Breast epithelium (tissue), 4 donors: ENCODE data around the gene ZNF787. TPM values are rescaled to one million over a fixed set of nuclear protein-coding genes. Genes with fewer than 3 reads are reported as not detected.

ENCODE experiments used
- DNase-seq, 2 donors: peaks; one replicate each; pipeline ENCODE4 v3.0.0-alpha.2; 2019; ENCODE audit warnings: low spot score in 2 of 2
- H3K27ac ChIP-seq, 2 donors: fragments of 200-600 bp; sonication (generic) in 1 of 2; one replicate each; pipeline ENCODE4 v1.5.1; 2016 to 2019; ENCODE audit warnings: mild to moderate bottlenecking in 1 of 2
- H3K27me3 ChIP-seq, 2 donors: fragments of 200-600 bp; sonication (generic) in 1 of 2; one replicate each; pipeline versions ENCODE4 v1.5.1 to v1.6.0; 2017 to 2019; ENCODE audit warnings: control low read depth in 1 of 2, mild to moderate bottlenecking in 1 of 2
- H3K36me3 ChIP-seq: fragments of 200-600 bp; one replicate; pipeline ENCODE4 v1.5.1; 2019
- H3K4me1 ChIP-seq, 2 donors: fragments of 200-600 bp; sonication (generic); one replicate each; pipeline ENCODE4 v1.5.1; 2016 to 2019; ENCODE audit warnings: control low read depth in 1 of 2
- H3K4me3 ChIP-seq, 3 donors: fragments of 200-600 bp; sonication (generic); 1 replicate in 2 of 3; 2 replicates in 1 of 3; pipeline ENCODE4 v1.5.1; 2016 to 2019; ENCODE audit warnings: mild to moderate bottlenecking in 3 of 3, moderate library complexity in 2 of 3
- H3K9me3 ChIP-seq, 2 donors: fragments of 200-600 bp; sonication (generic) in 1 of 2; one replicate each; pipeline ENCODE4 v1.5.1; 2016 to 2019; ENCODE audit warnings: control low read depth in 1 of 2
- POLR2A ChIP-seq: fragments of 450-650 bp; IDR thresholded peaks from one replicate; pipeline ENCODE4 v1.6.1; 2016; ENCODE audit warnings: antibody characterized with exemption, mild to moderate bottlenecking, moderate library complexity
- POLR2AphosphoS5 ChIP-seq, 3 donors: sonication (generic); formaldehyde crosslinking; IDR thresholded peaks; one replicate each; pipeline ENCODE4 v1.6.1; 2017; ENCODE audit warnings: antibody characterized with exemption in 3 of 3
- intact Hi-C: fragments of 100-400 bp; cut with DNase I; formaldehyde crosslinking; loops from one replicate; pipeline ENCODE4 v1.15.1; 2023; ENCODE audit warnings: low total_unique reads
- total RNA-seq, 3 donors: library from RNA; depleted of rRNA; stranded (reverse); fragments of >200 nt; gene quantifications; one replicate each; pipeline ENCODE4 v1.1.0, GENCODE V29; 2016
- TF ChIP-seq, protein P1 (sequence below), 3 donors: fragments of 450-650 bp; IDR thresholded peaks; one replicate each; pipeline ENCODE4 v1.5.1; 2016 to 2017; ENCODE audit warnings: antibody characterized with exemption in 3 of 3, mild to moderate bottlenecking in 3 of 3, moderate library complexity in 3 of 3

ZNF787 gene
- total RNA-seq, 3 donors from 2014 or later = 10.2 to 11.1 (median 10.4) TPM

DNA sequence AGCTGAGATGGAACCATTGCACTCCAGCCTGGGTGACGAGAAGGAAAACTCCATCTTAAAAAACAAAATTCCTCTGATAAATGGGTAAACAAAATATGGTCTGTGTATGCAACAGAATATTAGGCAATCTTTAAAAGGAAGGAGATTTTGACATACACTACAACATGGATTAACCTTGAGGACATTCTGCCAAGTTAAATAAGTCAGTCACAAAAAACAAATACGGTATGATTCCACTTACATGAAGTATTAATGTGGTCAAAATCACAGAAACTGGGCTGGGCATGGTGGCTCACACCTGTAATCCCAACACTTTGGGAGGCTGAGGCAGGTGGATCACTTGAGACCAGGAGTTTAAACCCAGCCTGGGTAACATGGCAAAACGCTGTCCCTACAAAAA, 17.0 kb upstream of the ZNF787 start:
- H3K36me3 ChIP-seq = no peaks in the 10 kb centered on the region
- no peak overlapping the region for H3K4me3 ChIP-seq
- intact Hi-C loops = loop anchor here (5.0 kb wide), 1 partner anchor 541 kb away; the partner anchor contains the start of gene FIZ1
- peaks cover 0 to 18% of the 10 kb centered on the region in 2 donors for H3K4me1 ChIP-seq
- H3K9me3 ChIP-seq = no peaks in the 10 kb centered on the region
- H3K27ac ChIP-seq = peak overlapping the region; percentile 66 to 70
- H3K27me3 ChIP-seq = no peaks in the 10 kb centered on the region
- no peak for DNase-seq
- no peak for TF ChIP-seq POLR2AphosphoS5 (IDR thresholded peaks at IDR 0.05)

DNA sequence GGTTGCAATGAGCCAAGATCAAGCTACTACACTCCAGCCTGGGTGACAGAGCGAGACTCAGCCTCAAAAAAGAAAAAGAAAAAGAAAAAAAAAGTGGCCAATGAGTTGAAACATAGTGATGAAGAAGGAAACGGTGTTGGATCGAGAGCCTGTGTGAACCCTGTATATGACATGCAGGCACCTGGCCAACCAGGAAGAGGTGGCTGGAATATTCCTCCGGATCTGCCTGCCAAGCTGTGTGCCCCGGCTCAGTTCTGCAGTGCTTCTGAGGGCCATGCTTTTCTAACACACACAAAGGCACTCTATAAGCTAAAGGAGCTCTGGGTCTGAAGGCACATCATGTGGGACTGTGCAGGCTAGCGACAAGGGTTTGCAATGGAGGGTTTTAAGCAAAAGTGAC, 16.3 kb upstream of the ZNF787 start:
- peak overlapping the region; percentile 66 to 70 for H3K27ac ChIP-seq
- no peak for TF ChIP-seq POLR2A
- no peak for TF ChIP-seq POLR2AphosphoS5 (IDR thresholded peaks at IDR 0.05)
- TF ChIP-seq, protein P1, sequence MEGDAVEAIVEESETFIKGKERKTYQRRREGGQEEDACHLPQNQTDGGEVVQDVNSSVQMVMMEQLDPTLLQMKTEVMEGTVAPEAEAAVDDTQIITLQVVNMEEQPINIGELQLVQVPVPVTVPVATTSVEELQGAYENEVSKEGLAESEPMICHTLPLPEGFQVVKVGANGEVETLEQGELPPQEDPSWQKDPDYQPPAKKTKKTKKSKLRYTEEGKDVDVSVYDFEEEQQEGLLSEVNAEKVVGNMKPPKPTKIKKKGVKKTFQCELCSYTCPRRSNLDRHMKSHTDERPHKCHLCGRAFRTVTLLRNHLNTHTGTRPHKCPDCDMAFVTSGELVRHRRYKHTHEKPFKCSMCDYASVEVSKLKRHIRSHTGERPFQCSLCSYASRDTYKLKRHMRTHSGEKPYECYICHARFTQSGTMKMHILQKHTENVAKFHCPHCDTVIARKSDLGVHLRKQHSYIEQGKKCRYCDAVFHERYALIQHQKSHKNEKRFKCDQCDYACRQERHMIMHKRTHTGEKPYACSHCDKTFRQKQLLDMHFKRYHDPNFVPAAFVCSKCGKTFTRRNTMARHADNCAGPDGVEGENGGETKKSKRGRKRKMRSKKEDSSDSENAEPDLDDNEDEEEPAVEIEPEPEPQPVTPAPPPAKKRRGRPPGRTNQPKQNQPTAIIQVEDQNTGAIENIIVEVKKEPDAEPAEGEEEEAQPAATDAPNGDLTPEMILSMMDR (IDR thresholded peaks at IDR 0.05) = no peak
- no peak overlapping the region for H3K4me3 ChIP-seq
- intact Hi-C loops = loop anchor here (5.0 kb wide), 1 partner anchor 540 kb away; the partner anchor contains the start of gene FIZ1
- no peaks in the 10 kb centered on the region for H3K36me3 ChIP-seq
- peaks cover 0 to 11% of the 10 kb centered on the region in 2 donors for H3K4me1 ChIP-seq
- DNase-seq = peak; percentile 71 to 85
- H3K9me3 ChIP-seq = no peaks in the 10 kb centered on the region
- no peaks in the 10 kb centered on the region for H3K27me3 ChIP-seq

DNA sequence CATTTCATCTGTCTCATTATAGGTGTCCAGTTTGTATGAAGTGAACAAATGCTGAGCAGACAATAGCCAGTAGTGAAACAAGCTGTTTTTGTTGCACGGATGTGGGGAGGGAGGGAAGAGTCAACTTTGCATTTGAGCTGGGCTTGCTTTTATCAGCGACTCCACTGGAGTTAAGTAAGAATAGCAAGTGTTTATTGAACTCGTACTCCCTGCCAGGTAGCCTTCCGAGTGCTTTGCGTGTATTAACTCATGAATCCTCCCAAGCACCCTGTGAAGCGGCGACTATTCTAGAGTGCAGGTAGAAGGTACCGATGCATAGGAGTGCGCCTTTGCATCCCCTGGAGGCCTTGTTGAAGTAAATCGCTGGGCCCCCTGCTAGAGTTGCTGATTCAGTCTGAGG, 15.3 kb upstream of the ZNF787 start:
- Histone ChIP-seq H3K4me3 (no peak overlapping the region), H3K9me3 (no peaks in the 10 kb centered on the region), H3K27me3 (no peaks in the 10 kb centered on the region), H3K27ac (peak overlapping the region in 1 of 2 donors; percentile 70), H3K4me1 (peaks cover 0 to 5% of the 10 kb centered on the region in 2 donors), H3K36me3 (no peaks in the 10 kb centered on the region)
- intact Hi-C loops = loop anchor here (5.0 kb wide), 1 partner anchor 539 kb away; the partner anchor contains the start of gene FIZ1
- no peak for DNase-seq
- TF ChIP-seq, protein P1 (IDR thresholded peaks at IDR 0.05) = no peak
- TF ChIP-seq POLR2A = no peak
- TF ChIP-seq POLR2AphosphoS5 (IDR thresholded peaks at IDR 0.05) = no peak

DNA sequence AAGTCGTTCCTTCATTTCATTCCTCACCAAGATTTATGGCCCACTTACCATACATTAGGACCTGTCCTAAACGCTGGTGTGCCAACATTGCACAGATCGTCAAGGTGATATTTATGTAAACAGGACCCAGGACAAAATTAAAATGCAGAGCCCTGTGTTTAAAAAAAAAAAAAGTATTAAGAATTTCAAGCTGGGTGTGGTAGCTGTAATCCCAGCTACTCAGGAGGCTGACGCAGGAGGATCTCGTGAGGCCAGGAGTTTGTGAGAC, 13.5 kb upstream of the ZNF787 start:
- Histone ChIP-seq H3K27me3 (no peaks in the 10 kb centered on the region), H3K4me3 (no peak overlapping the region), H3K27ac (peak overlapping the region in 1 of 2 donors; percentile 36), H3K9me3 (no peaks in the 10 kb centered on the region), H3K4me1 (no peaks in the 10 kb centered on the region), H3K36me3 (no peaks in the 10 kb centered on the region)
- DNase-seq = no peak
- intact Hi-C loops = no loop called here
- TF ChIP-seq, protein P1 (IDR thresholded peaks at IDR 0.05) = no peak
- no peak for TF ChIP-seq POLR2AphosphoS5 (IDR thresholded peaks at IDR 0.05)

DNA sequence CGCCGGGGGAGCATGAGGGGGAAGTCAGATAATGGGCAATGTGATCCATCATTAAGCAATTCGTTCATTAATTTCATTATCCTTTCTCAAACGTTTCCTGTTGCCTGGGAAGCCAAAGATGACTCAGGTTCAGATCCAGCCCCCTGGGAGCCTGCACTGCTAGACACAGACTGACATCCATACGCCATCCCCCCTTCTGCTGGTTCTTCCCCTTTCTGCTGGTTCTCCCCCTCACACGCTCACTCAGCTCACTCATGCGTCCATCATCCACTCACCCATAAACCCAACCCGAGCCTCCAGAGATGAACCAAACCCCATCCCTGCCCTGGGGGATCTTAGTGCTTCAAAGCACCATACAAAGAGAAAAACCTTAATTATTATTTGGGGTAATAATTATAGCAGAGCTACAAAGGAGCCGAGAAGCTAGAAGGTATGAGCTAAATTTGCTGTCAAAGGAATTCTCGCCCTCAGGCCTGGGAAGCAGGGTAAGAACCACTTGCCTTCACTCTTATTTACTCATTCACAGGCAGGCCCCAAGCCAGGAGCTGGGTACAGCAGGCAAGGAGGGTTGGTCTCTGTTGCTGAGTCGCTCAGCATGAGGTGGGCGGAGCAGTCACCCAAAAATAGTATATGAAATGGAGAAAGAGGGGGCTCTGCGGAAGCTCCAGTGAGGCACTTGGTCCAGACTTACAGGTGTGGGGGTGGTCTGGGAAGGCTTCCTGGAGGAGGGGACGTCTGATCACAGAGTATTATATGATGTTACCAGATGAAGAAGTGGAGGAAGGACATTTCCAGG, 13.0 kb upstream of the ZNF787 start:
- Histone ChIP-seq H3K27me3 (no peaks in the 10 kb centered on the region), H3K9me3 (no peaks in the 10 kb centered on the region), H3K4me1 (no peaks in the 10 kb centered on the region), H3K4me3 (no peak overlapping the region), H3K27ac (peak overlapping the region in 1 of 2 donors; percentile 36), H3K36me3 (no peaks in the 10 kb centered on the region)
- DNase-seq = no peak
- intact Hi-C loops = no loop called here
- TF ChIP-seq POLR2AphosphoS5 (IDR thresholded peaks at IDR 0.05) = no peak
- TF ChIP-seq, protein P1 (IDR thresholded peaks at IDR 0.05) = no peak
- TF ChIP-seq POLR2A = no peak
